Measurements from ENCODE around the gene TMEM212. TPM values are rescaled to one million over a fixed set of nuclear protein-coding genes. Genes with fewer than 3 reads are reported as not detected.

TMEM212 gene
- total RNA-seq, 4 donors from 2014 or later = not detected

GRCh38 chr3:171845481-171846284 lies 2.5 kb downstream of the TMEM212 start:
- Histone ChIP-seq H3K9me3 (no peaks in the 10 kb centered on the region), H3K36me3 (no peaks in the 10 kb centered on the region), H3K27ac (no peak overlapping the region), H3K27me3 (no peaks in the 10 kb centered on the region), H3K4me1 (peaks cover 3 to 25% (median 3%) of the 10 kb centered on the region in 3 donors), H3K4me3 (no peak overlapping the region)
- 62 to 67% methylated on average over 2 to 3 of the region's 3 CpGs for WGBS, 2 donors (ENCODE audit: low coverage in 1 of 2)
- ATAC-seq = no peak
- TF ChIP-seq POLR2A (IDR thresholded peaks at IDR 0.05) (no peak), POLR2AphosphoS5 (IDR thresholded peaks at IDR 0.05) (no peak), EP300 (IDR thresholded peaks at IDR 0.05) (no peak), CTCF (IDR thresholded peaks at IDR 0.05) (no peak)

DNA sequence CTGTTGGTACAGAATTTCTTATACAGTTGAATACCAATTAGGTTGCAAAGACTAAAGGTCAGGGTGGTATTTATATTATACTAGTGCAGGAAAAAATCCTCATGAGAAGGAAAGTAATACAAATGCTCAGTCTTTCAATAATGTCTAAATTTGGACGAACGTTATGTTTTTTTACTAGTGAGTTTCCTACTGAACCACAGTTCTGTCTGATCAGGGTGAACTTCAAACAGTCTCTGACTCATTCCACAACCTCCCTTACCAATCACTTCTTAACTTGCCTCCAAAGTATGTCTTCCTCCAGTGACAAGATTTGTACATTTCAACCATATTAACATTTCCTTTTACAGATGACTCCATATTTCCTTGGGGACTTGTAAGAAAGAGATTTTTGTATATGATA lies 3.4 kb downstream of the TMEM212 start:
- Histone ChIP-seq H3K36me3 (no peaks in the 10 kb centered on the region), H3K4me1 (peaks cover 3 to 17% (median 3%) of the 10 kb centered on the region in 3 donors), H3K4me3 (no peak overlapping the region), H3K9me3 (no peaks in the 10 kb centered on the region), H3K27me3 (no peaks in the 10 kb centered on the region), H3K27ac (no peak overlapping the region)
- no peak for TF ChIP-seq POLR2AphosphoS5 (IDR thresholded peaks at IDR 0.05)
- TF ChIP-seq EP300 (IDR thresholded peaks at IDR 0.05) = no peak
- no peak for TF ChIP-seq CTCF (IDR thresholded peaks at IDR 0.05)
- no peak for TF ChIP-seq POLR2A (IDR thresholded peaks at IDR 0.05)
- WGBS, 2 donors (ENCODE audit: low coverage in 1 of 2) = 47 to 65% methylated on average over 2 of the region's 2 CpGs
- ATAC-seq = no peak

GRCh38 chr3:171847133-171847532 lies 4.0 kb downstream of the TMEM212 start:
- TF ChIP-seq EP300 (IDR thresholded peaks at IDR 0.05) (no peak), POLR2A (IDR thresholded peaks at IDR 0.05) (no peak), POLR2AphosphoS5 (IDR thresholded peaks at IDR 0.05) (no peak), CTCF (IDR thresholded peaks at IDR 0.05) (no peak)
- Histone ChIP-seq H3K4me1 (peaks cover 3 to 12% (median 3%) of the 10 kb centered on the region in 3 donors), H3K9me3 (no peaks in the 10 kb centered on the region), H3K4me3 (no peak overlapping the region), H3K27ac (no peak overlapping the region), H3K27me3 (no peaks in the 10 kb centered on the region), H3K36me3 (no peaks in the 10 kb centered on the region)
- no peak for ATAC-seq
- WGBS, 2 donors (ENCODE audit: low coverage in 1 of 2) = 69 to 80% methylated on average over 1 to 4 of the region's 6 CpGs

DNA sequence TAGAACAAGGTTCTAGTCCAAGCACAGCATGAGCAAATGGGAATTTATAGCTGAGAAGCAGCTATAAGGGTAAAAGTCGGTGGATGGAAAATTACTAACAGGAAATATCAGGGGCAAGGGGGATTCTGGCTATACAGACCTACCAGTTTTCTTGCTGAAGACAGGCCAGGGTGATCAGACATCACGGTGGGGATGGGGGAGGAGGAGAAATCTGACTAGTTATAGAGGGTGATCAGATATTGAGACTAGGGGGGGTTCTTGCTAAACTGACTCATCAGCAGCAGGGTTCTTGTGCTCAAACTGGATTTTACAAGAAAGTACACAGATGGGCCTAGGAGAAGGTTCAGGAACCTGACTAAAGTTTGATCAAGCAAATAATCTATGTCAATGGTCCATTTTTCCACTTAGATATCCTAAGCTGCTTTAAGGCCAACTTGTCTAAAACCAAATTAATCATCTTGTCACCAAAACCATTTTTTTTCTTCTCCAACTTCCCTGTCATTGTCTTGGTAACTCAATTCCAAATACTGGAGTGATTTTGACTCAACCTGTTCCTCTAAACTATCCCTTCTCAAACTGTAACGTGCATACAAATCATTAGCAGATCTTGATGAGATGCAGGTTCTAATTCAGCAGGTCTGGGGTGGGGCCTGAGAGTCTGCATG lies 4.6 kb downstream of the TMEM212 start:
- no peaks in the 10 kb centered on the region for H3K9me3 ChIP-seq
- ATAC-seq = no peak
- 38 to 81% methylated on average over 2 to 3 of the region's 3 CpGs for WGBS, 2 donors (ENCODE audit: low coverage in 1 of 2)

More for the DNA sequence above, 4.6 kb downstream of the TMEM212 start:
- no peak for TF ChIP-seq POLR2A (IDR thresholded peaks at IDR 0.05)
- no peak for TF ChIP-seq EP300 (IDR thresholded peaks at IDR 0.05)
- no peak for TF ChIP-seq CTCF (IDR thresholded peaks at IDR 0.05)
- no peak for TF ChIP-seq POLR2AphosphoS5 (IDR thresholded peaks at IDR 0.05)
- Histone ChIP-seq H3K27ac (no peak overlapping the region), H3K4me1 (peaks cover 3 to 12% (median 3%) of the 10 kb centered on the region in 3 donors), H3K4me3 (no peak overlapping the region), H3K36me3 (no peaks in the 10 kb centered on the region), H3K27me3 (no peaks in the 10 kb centered on the region)
